Spleen (tissue), 11 donors: Measurements from ENCODE around the gene EPHA3. TPM values are rescaled to one million over a fixed set of nuclear protein-coding genes. Genes with fewer than 3 reads are reported as not detected.
A peak's percentile ranks its signal among the peaks of the same experiment; 100 is the strongest.

Experiments used
- DNase-seq: peaks from one replicate; pipeline ENCODE4 v3.0.0-alpha.2; 2020
- H3K27ac ChIP-seq, 8 donors: fragments of 200-600 bp; sonication (generic) in 7 of 8; 1 replicate in 4 of 8; 2 replicates in 4 of 8; pipeline versions ENCODE4 v1.5.0 to v1.8.0; 2016 to 2021; ENCODE audit warnings: inconsistent platforms in 4 of 8, mild to moderate bottlenecking in 4 of 8, moderate library complexity in 1 of 8
- H3K27me3 ChIP-seq, 7 donors: fragments of 200-600 bp; sonication (generic) in 6 of 7; replicated peaks in 1 of 7; 1 replicate in 4 of 7; 2 replicates in 3 of 7; pipeline versions ENCODE4 v1.5.0 to v1.8.0; 2016 to 2021; ENCODE audit warnings: inconsistent platforms in 3 of 7, mild to moderate bottlenecking in 1 of 7
- H3K36me3 ChIP-seq, 6 donors: fragments of 200-600 bp; sonication (generic) in 5 of 6; 1 replicate in 4 of 6; 2 replicates in 2 of 6; pipeline versions ENCODE4 v1.5.0 to v1.8.0; 2016 to 2021; ENCODE audit warnings: inconsistent platforms in 2 of 6
- H3K4me1 ChIP-seq, 6 donors: fragments of 200-600 bp; sonication (generic) in 5 of 6; 1 replicate in 3 of 6; 2 replicates in 3 of 6; pipeline versions ENCODE4 v1.5.0 to v1.8.0; 2016 to 2021; ENCODE audit warnings: inconsistent platforms in 3 of 6
- H3K4me3 ChIP-seq, 8 donors: fragments of 200-600 bp; sonication (generic) in 7 of 8; 1 replicate in 4 of 8; 2 replicates in 4 of 8; pipeline versions ENCODE4 v1.5.0 to v1.8.0; 2016 to 2021; ENCODE audit warnings: inconsistent platforms in 4 of 8, mild to moderate bottlenecking in 4 of 8, moderate library complexity in 2 of 8
- H3K9me3 ChIP-seq, 8 donors: fragments of 200-600 bp; sonication (generic) in 7 of 8; 1 replicate in 4 of 8; 2 replicates in 4 of 8; pipeline versions ENCODE4 v1.5.0 to v1.8.0; 2016 to 2021; ENCODE audit warnings: inconsistent platforms in 4 of 8
- CTCF ChIP-seq, 11 experiments: fragments of 200-600 bp in 7 of 11; fragments of 450-650 bp in 4 of 11; sonication (generic) in 4 of 11; IDR thresholded peaks in 8 of 11; conservative IDR thresholded peaks in 3 of 11; 1 replicate in 7 of 11; 2 replicates in 4 of 11; pipeline versions ENCODE4 v1.4.0 to v1.8.0; 2016 to 2021; ENCODE audit warnings: antibody characterized with exemption in 11 of 11, inconsistent platforms in 4 of 11, mild to moderate bottlenecking in 1 of 11
- POLR2A ChIP-seq, 3 donors: fragments of 450-650 bp; IDR thresholded peaks; one replicate each; pipeline ENCODE4 v1.5.1; 2017; ENCODE audit warnings: antibody characterized with exemption in 3 of 3, mild to moderate bottlenecking in 1 of 3
- POLR2AphosphoS5 ChIP-seq, 3 donors: sonication (generic); formaldehyde crosslinking; IDR thresholded peaks; one replicate each; pipeline ENCODE4 v1.5.1; 2017; ENCODE audit warnings: antibody characterized with exemption in 3 of 3
- WGBS, 5 donors: extraction: QIAGEN DNeasy Blood & Tissue Kit in 3 of 5; methylation state at CpG; one replicate each; pipeline versions ENCODE4 v1.1.5 to v1.1.7; 2013 to 2018; 5-methylcytosine and 5-hydroxymethylcytosine counted together
- intact Hi-C: fragments of 100-400 bp; cut with DNase I; formaldehyde crosslinking; loops from one replicate; pipeline ENCODE4 v1.15.0; 2023; ENCODE audit warnings: low total_unique reads
- polyA plus RNA-seq, 3 donors: library from polyadenylated mRNA; stranded (reverse); fragments of 200-250 nt; gene quantifications; one replicate each; pipeline ENCODE4 v1.2.1, GENCODE V29; 2013
- total RNA-seq, 7 donors: library from RNA; depleted of rRNA in 3 of 7; stranded (reverse); fragments of >200 nt in 3 of 7; fragmentation: NEBNext Ultra II Directional in 4 of 7; extraction: Animal tissue kit (Norgen Biotek cat#: 25700) in 4 of 7; gene quantifications; one replicate each; pipeline versions ENCODE4 v1.1.0 to v1.2.1, GENCODE V29; 2016 to 2021
- donor health status: healthy with polysubstance abuse.
- donor health status: DM: no; HTN: no; CAD: no; lungs with moderate emphysema.
- donor health status: DM: no; HTN: no; CAD: no.
- donor health status: Bipolar disorder and iron deficiency.
- donor health status: healthy.
- donor health status: DM: no; HTN: no; CAD: no.
- donor health status: DM: yes; HTN: yes; CAD: no.

EPHA3 gene
- total and polyA plus RNA-seq, 10 donors: 0.07 to 1.2 (median 0.76) TPM

- TF ChIP-seq POLR2A (IDR thresholded peaks at IDR 0.05) (no peak), CTCF (IDR thresholded peaks at IDR 0.05 in 8 of 11, conservative IDR thresholded peaks at IDR 0.05 in 3 of 11) (peak in 6 of 11 experiments; percentile 10 to 58 (median 38))
- Histone ChIP-seq H3K9me3 (no peaks in the 10 kb centered on the region), H3K4me3 (peak overlapping the region in 7 of 8 donors; percentile 15 to 66 (median 29)), H3K27ac (no peak overlapping the region), H3K36me3 (no peaks in the 10 kb centered on the region), H3K27me3 (peaks cover 0 to 50% (median 6%) of the 10 kb centered on the region in 7 donors), H3K4me1 (peaks cover 0 to 12% (median 8%) of the 10 kb centered on the region in 6 donors)
- 5 to 7% (median 5%) methylated on average over 29 to 42 of the region's 42 CpGs for WGBS, 5 donors
- DNase-seq: peak; percentile 82
- intact Hi-C loops: no loop called here
These were observed 6.7 kb downstream of the EPHA3 start for GRCh38 chr3:89113893-89114840.

- TF ChIP-seq CTCF (IDR thresholded peaks at IDR 0.05 in 8 of 11, conservative IDR thresholded peaks at IDR 0.05 in 3 of 11): no peak
- TF ChIP-seq POLR2A (IDR thresholded peaks at IDR 0.05): no peak
- TF ChIP-seq POLR2AphosphoS5 (IDR thresholded peaks at IDR 0.05): no peak
- Histone ChIP-seq H3K27me3 (peaks cover 0 to 43% (median 1%) of the 10 kb centered on the region in 7 donors), H3K4me3 (peak overlapping the region in 6 of 8 donors; percentile 18 to 66 (median 32)), H3K27ac (no peak overlapping the region), H3K36me3 (no peaks in the 10 kb centered on the region), H3K4me1 (peaks cover 0 to 12% (median 8%) of the 10 kb centered on the region in 6 donors), H3K9me3 (no peaks in the 10 kb centered on the region)
- 18 to 29% (median 20%) methylated on average over 13 of the region's 13 CpGs for WGBS, 5 donors
- DNase-seq: no peak
- intact Hi-C loops: no loop called here
These were observed 7.4 kb downstream of the EPHA3 start for GRCh38 chr3:89114841-89115223.

GRCh38 chr3:89116476-89116875 is 9.1 kb downstream of the EPHA3 start:
- intact Hi-C loops: no loop called here
- DNase-seq: no peak
- Histone ChIP-seq H3K36me3 (no peaks in the 10 kb centered on the region), H3K9me3 (no peaks in the 10 kb centered on the region), H3K4me1 (peaks cover 0 to 12% (median 8%) of the 10 kb centered on the region in 6 donors), H3K27ac (no peak overlapping the region), H3K4me3 (no peak overlapping the region), H3K27me3 (peaks cover 0 to 38% (median 0%) of the 10 kb centered on the region in 7 donors)
- no peak for TF ChIP-seq CTCF (IDR thresholded peaks at IDR 0.05 in 8 of 11, conservative IDR thresholded peaks at IDR 0.05 in 3 of 11)

- Histone ChIP-seq H3K27ac (no peak overlapping the region), H3K4me3 (no peak overlapping the region), H3K9me3 (peaks cover 0 to 4% (median 0%) of the 10 kb centered on the region in 8 donors), H3K4me1 (no peaks in the 10 kb centered on the region), H3K36me3 (no peaks in the 10 kb centered on the region), H3K27me3 (no peaks in the 10 kb centered on the region)
- TF ChIP-seq CTCF (IDR thresholded peaks at IDR 0.05 in 8 of 11, conservative IDR thresholded peaks at IDR 0.05 in 3 of 11) (no peak), POLR2AphosphoS5 (IDR thresholded peaks at IDR 0.05) (no peak), POLR2A (IDR thresholded peaks at IDR 0.05) (no peak)
- no peak for DNase-seq
- 80 to 89% (median 81%) methylated on average over 2 of the region's 2 CpGs for WGBS, 5 donors
- intact Hi-C loops: no loop called here
These were observed 30.6 kb downstream of the EPHA3 start for GRCh38 chr3:89138048-89138447.
